ENCODE measurements around the gene TWSG1.

DNA sequence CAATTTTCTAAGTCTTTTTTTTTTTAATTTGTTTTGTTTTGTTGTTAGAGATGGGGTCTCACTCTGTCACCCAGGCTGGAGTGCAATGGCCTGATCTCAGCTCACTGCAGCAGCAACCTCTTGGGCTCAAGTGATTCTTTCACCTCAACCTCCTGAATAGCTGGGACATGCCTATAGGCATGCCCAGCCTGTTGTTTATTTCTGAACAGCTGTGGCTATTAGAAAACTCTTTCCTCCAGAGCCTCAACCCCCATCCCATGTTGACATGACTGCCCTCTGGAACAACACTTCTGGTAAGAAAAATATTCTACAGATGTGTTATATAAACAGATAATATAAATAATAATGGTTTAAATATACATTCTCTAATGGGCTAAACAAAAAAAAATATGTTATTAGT is 44.4 kb upstream of the TWSG1 start:
- TF ChIP-seq, protein P1, sequence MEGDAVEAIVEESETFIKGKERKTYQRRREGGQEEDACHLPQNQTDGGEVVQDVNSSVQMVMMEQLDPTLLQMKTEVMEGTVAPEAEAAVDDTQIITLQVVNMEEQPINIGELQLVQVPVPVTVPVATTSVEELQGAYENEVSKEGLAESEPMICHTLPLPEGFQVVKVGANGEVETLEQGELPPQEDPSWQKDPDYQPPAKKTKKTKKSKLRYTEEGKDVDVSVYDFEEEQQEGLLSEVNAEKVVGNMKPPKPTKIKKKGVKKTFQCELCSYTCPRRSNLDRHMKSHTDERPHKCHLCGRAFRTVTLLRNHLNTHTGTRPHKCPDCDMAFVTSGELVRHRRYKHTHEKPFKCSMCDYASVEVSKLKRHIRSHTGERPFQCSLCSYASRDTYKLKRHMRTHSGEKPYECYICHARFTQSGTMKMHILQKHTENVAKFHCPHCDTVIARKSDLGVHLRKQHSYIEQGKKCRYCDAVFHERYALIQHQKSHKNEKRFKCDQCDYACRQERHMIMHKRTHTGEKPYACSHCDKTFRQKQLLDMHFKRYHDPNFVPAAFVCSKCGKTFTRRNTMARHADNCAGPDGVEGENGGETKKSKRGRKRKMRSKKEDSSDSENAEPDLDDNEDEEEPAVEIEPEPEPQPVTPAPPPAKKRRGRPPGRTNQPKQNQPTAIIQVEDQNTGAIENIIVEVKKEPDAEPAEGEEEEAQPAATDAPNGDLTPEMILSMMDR (IDR thresholded peaks at IDR 0.05): no peak
- TF ChIP-seq EP300 (IDR thresholded peaks at IDR 0.05): no peak

All from gastroesophageal sphincter (tissue), 3 donors.